Loucy (cell line): Measurements from ENCODE around the gene PRKCZ.

Experiments
- H2AFZ ChIP-seq: fragments of 200-600 bp; sonication (generic); 2 replicates; pipeline ENCODE4 v1.6.0; 2016; ENCODE audit warnings: antibody characterized with exemption, mild to moderate bottlenecking, low read length, moderate library complexity
- H3F3A ChIP-seq: fragments of 200-600 bp; 2 replicates; pipeline ENCODE4 v1.6.0; 2016; ENCODE audit warnings: antibody characterized with exemption, low read depth, mild to moderate bottlenecking
- H3K27me3 ChIP-seq: fragments of 200-600 bp; sonication (generic); 2 replicates; pipeline ENCODE4 v1.6.1; 2014; ENCODE audit warnings: low read length, mild to moderate bottlenecking; ENCODE audit not compliant: insufficient read depth, poor library complexity, severe bottlenecking
- H3K36me3 ChIP-seq: fragments of 200-600 bp; sonication (generic); 2 replicates; pipeline ENCODE4 v1.6.1; 2016; ENCODE audit warnings: low read length; ENCODE audit not compliant: insufficient read depth
- H3K4me1 ChIP-seq: fragments of 200-600 bp; sonication (generic); 2 replicates; pipeline ENCODE4 v1.5.1; 2014; ENCODE audit warnings: low read length, mild to moderate bottlenecking; ENCODE audit not compliant: insufficient read depth, poor library complexity, severe bottlenecking
- H3K4me2 ChIP-seq: fragments of 200-600 bp; sonication (generic); 2 replicates; pipeline ENCODE4 v1.6.0; 2014; ENCODE audit warnings: antibody characterized with exemption, low read length, low read depth, mild to moderate bottlenecking; ENCODE audit not compliant: poor library complexity, severe bottlenecking
- H3K4me3 ChIP-seq: fragments of 200-600 bp; sonication (generic); 2 replicates; pipeline ENCODE4 v1.5.1; 2014; ENCODE audit warnings: low read length, mild to moderate bottlenecking, mixed read lengths; ENCODE audit not compliant: poor library complexity, severe bottlenecking
- H3K79me2 ChIP-seq: fragments of 200-600 bp; sonication (generic); 2 replicates; pipeline ENCODE4 v1.6.1; 2014; ENCODE audit warnings: low read length; ENCODE audit not compliant: insufficient read depth
- H3K9ac ChIP-seq: fragments of 200-600 bp; sonication (generic); 2 replicates; pipeline ENCODE4 v1.6.0; 2014; ENCODE audit warnings: mild to moderate bottlenecking, low read depth, low read length, moderate library complexity; ENCODE audit not compliant: poor library complexity, severe bottlenecking
- H3K9me2 ChIP-seq: fragments of 200-600 bp; sonication (generic); replicated peaks from 2 replicates; pipeline ENCODE4 v1.6.1; 2016; ENCODE audit warnings: low read depth, low read length, mixed read lengths
- H3K9me3 ChIP-seq: fragments of 200-600 bp; sonication (generic); 2 replicates; pipeline ENCODE4 v1.6.1; 2014; ENCODE audit warnings: mild to moderate bottlenecking, antibody characterized with exemption, low read length, low read depth; ENCODE audit not compliant: insufficient read depth
- H4K20me1 ChIP-seq: fragments of 200-600 bp; sonication (generic); 2 replicates; pipeline ENCODE4 v1.6.0; 2014; ENCODE audit warnings: antibody characterized with exemption, low read length, mild to moderate bottlenecking; ENCODE audit not compliant: insufficient read depth, poor library complexity, severe bottlenecking
- EZH2phosphoT487 ChIP-seq: fragments of 200-600 bp; IDR thresholded peaks from 2 replicates; pipeline ENCODE4 v1.6.1; 2018; ENCODE audit warnings: antibody characterized with exemption, mild to moderate bottlenecking, moderate library complexity, borderline replicate concordance
- TF ChIP-seq, protein P1 (sequence below): fragments of 200-600 bp; sonication (generic); conservative IDR thresholded peaks from 2 replicates; pipeline ENCODE4 v1.5.1; 2014; ENCODE audit warnings: mild to moderate bottlenecking, antibody characterized with exemption, low read length

The PRKCZ gene

DNA sequence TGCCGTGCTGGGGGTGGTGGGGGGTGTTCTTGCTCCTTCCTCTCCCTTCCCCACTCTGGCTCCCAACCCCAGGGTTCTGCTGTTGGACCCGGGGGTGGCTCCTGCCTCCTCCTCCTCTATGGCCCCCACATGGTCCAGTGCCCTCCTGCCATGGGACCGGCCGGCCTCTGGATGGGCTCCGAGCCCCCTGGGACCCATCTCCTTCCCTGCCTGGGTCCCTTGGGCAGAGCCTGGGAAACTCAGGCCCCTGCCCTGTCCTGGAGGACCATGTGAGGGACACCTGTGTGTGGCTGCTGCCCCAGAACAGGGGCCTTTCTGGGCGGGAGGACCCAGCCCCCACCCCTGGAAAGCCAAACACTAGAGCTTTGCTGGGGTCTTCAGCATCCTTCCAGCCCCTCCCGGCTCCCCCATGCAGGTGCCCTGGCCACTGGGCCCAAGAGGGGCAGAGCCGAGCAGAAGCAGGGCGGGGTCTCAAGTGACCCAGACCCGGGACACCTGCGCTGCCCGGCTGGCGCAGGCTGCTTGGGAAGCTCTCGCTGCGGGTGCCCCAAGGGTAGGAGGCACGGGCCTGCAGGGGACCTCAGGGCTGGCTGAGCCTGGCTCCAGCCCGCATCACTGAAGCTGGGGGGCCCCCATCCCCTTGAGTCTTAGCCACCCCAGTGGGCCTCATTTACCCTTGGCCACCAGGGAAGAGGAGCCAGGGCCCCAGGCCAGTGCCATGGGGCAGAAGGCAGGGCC, 146.9 kb downstream of the PRKCZ start:
- H3K4me2 ChIP-seq, result no peak overlapping the region
- H3K36me3 ChIP-seq, result no peaks in the 10 kb centered on the region
- TF ChIP-seq EZH2phosphoT487, result no peak
- TF ChIP-seq, protein P1, sequence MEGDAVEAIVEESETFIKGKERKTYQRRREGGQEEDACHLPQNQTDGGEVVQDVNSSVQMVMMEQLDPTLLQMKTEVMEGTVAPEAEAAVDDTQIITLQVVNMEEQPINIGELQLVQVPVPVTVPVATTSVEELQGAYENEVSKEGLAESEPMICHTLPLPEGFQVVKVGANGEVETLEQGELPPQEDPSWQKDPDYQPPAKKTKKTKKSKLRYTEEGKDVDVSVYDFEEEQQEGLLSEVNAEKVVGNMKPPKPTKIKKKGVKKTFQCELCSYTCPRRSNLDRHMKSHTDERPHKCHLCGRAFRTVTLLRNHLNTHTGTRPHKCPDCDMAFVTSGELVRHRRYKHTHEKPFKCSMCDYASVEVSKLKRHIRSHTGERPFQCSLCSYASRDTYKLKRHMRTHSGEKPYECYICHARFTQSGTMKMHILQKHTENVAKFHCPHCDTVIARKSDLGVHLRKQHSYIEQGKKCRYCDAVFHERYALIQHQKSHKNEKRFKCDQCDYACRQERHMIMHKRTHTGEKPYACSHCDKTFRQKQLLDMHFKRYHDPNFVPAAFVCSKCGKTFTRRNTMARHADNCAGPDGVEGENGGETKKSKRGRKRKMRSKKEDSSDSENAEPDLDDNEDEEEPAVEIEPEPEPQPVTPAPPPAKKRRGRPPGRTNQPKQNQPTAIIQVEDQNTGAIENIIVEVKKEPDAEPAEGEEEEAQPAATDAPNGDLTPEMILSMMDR, result no peak
- no peaks in the 10 kb centered on the region for H3K9me3 ChIP-seq
- no peaks in the 10 kb centered on the region for H3F3A ChIP-seq
- H2AFZ ChIP-seq, result no peak overlapping the region
- no peaks in the 10 kb centered on the region for H3K27me3 ChIP-seq
- H4K20me1 ChIP-seq, result peaks cover under 1% of the 10 kb centered on the region
- H3K4me1 ChIP-seq, result peaks cover 9% of the 10 kb centered on the region
- H3K4me3 ChIP-seq, result no peak overlapping the region
- no peaks in the 10 kb centered on the region for H3K9me2 ChIP-seq
- peaks cover 20% of the 10 kb centered on the region for H3K79me2 ChIP-seq
- H3K9ac ChIP-seq, result no peak overlapping the region

DNA sequence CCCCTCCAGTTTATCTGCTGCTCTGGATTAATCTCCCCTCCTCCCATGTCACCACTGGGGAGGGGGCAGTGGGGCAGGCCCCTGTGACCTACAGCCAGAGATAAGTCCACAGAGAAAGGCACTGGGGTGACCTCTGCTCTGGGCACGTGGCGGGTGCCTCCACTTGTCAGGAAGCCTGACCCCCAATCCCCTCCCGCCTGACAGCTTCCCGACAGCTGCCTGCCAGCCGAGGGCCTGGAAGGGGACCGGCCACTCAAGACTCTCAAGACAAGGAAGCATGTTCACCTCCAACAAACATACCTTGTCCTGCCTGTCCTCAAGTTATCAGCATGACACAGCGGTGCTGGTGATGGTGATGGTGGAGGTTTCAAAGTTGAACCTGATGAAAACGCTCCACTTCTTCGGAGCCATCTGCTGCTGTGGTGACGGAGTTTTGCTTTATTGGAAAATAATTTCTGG, 147.5 kb downstream of the PRKCZ start:
- Histone ChIP-seq H3K4me2 (no peak overlapping the region), H3K4me1 (peaks cover 4% of the 10 kb centered on the region), H3K27me3 (no peaks in the 10 kb centered on the region), H4K20me1 (no peaks in the 10 kb centered on the region), H3K4me3 (no peak overlapping the region), H3K36me3 (no peaks in the 10 kb centered on the region), H3K9me3 (no peaks in the 10 kb centered on the region), H3K79me2 (peaks cover 14% of the 10 kb centered on the region), H3K9me2 (no peaks in the 10 kb centered on the region), H3K9ac (no peak overlapping the region), H3F3A (no peaks in the 10 kb centered on the region), H2AFZ (no peak overlapping the region)
- TF ChIP-seq, protein P1, result no peak
- no peak for TF ChIP-seq EZH2phosphoT487

DNA sequence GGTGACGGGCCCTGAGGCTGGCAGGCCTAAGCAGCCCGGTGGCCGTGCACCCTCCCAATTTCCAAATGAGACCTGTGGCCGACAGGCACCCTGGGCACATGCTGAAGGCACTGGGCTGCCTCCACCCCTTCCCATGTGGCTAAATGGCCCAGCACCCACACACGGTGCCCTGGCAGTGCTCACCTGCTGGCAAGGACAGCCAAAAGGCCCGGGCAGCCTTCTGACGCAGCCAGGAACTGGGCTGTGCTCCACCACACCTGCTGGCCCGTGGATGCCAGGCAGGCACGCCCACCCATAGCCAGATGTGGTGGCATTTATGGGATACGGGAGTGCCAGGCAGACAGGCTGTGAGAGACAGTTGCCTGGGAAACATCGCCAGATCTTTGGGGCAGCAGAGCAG, 148.4 kb downstream of the PRKCZ start:
- H3K4me2 ChIP-seq, result peak overlapping the region; percentile 60
- H3K9ac ChIP-seq, result peak overlapping the region; percentile 51
- H3K27me3 ChIP-seq, result no peaks in the 10 kb centered on the region
- H3K9me2 ChIP-seq, result no peaks in the 10 kb centered on the region
- H2AFZ ChIP-seq, result no peak overlapping the region
- H3F3A ChIP-seq, result no peaks in the 10 kb centered on the region
- H3K36me3 ChIP-seq, result no peaks in the 10 kb centered on the region
- peaks cover 5% of the 10 kb centered on the region for H3K79me2 ChIP-seq
- TF ChIP-seq EZH2phosphoT487, result no peak
- TF ChIP-seq, protein P1, result no peak
- H3K4me3 ChIP-seq, result peak overlapping the region; percentile 75
- no peaks in the 10 kb centered on the region for H3K9me3 ChIP-seq
- H3K4me1 ChIP-seq, result no peaks in the 10 kb centered on the region
- H4K20me1 ChIP-seq, result no peaks in the 10 kb centered on the region
